C1 segment of cervical spinal cord (tissue), 14 donors: ENCODE data around the gene TMTC2.
"Not testable (repeated sequence)": the region's sequence is repeated elsewhere in the genome, so short reads cannot be mapped to it uniquely, and the experiment has no call there.

Experiments used
- DNase-seq, 14 donors: peaks; one replicate each; lab custom pipeline; 2025; lab: John Stamatoyannopoulos, UW

Gene TMTC2

GRCh38 chr12:83075471-83075870 is 388.8 kb downstream of the TMTC2 start:
- no peak for DNase-seq

DNA sequence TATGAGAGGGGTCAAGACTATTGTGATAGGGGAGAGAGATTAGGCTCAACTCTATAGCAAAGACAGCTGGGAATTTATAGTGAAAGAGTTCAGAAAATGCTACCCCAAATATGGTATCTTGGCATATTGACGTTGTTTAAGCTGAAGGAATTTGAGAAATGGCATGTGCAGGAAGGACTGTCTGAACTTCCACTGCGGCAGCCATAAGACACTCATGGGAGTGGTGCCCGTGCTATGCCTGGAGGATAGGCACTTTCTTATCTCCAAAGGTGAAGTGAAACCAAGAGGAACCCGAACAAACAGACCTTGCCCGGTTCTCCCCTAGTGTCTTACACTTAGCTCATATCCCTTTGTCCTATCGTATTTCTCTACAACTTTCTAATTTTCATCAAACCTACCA is 390.3 kb downstream of the TMTC2 start:
- DNase-seq = no peak

- no peak for DNase-seq
These were observed 396.1 kb downstream of the TMTC2 start for GRCh38 chr12:83082690-83083276.

DNA sequence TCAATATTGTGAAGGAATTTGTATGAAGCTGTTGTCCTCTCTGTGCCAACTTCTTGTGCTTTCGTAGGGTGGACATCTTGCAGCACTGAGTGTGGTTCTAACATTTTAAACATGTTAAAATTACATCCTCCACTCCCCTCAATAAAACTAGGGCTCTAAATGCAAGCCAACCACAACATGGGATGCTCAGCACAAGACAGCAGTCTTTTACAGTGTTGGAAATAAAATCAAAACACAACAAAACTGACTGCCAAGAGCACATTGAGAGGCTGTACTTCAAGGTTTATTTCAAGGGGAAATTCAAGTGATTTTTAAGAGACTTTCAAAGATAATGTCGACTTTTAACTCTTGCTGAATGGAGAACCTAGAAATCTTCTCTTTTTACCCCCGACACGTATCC is 396.9 kb downstream of the TMTC2 start:
- DNase-seq = no peak

DNA sequence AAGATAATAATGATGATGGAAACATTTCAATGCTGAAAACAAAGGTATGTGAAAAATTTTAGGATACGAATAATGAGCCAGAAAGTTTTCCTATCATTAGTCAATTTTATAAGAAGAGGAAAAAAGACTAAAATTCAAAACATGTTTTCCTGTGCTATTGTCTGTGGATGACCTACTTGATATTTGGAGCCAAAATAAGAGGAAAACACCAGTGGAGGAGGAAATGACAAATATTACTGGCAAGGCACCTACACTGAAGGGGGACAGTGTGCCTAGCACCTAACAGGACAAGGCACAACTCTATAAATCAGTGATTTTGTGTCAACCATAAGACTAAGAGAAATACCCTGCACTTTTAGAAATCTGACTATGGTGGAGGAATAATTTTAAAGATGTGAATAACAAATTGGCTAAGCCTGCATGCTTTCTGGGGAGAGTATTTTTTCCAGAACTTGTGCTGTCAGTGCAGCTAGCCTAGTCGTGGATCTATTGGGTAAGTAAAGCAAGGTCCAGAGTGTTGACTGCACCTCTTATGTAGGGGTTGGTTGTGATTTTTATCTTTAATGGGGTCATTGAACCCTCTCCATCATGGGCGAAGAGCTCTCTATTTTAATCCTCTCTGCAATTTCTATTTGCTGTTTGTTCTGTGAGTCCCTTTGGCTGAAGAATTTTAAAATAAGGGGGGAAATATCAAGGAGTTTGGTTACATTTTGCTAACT is 398.0 kb downstream of the TMTC2 start:
- DNase-seq = no peak

GRCh38 chr12:83086023-83086422 is 399.3 kb downstream of the TMTC2 start:
- no peak for DNase-seq

- DNase-seq = no peak
These were observed 402.9 kb downstream of the TMTC2 start for GRCh38 chr12:83089575-83089974.

DNA sequence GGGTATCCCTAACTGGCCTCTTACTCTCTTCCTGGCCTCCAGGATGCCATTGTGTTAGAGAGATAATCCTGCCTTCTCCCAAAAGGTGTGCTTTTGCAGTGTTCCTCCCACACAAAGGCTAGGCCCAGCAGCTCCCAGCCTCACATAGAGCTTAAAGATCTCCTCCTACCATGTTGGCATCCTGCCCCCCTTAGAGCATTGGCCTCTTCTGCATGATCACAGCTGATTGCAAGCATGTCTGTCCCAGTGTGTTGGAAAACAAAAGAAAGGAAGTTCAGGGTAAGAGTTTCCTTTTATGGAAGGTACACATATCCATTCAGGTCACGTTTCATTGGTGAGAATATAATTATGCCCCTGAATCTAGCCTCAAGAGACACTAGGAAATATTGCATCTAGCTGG is 405.4 kb downstream of the TMTC2 start:
- DNase-seq = no peak

- no peak for DNase-seq
These were observed 405.9 kb downstream of the TMTC2 start for GRCh38 chr12:83092606-83093005.

- DNase-seq = no peak
These were observed 406.7 kb downstream of the TMTC2 start for GRCh38 chr12:83093426-83093825.

- peak in 2 of 14 donors; percentile 6 to 32 for DNase-seq
These were observed 411.1 kb downstream of the TMTC2 start for GRCh38 chr12:83097643-83098342.

- DNase-seq = no peak
These were observed 412.7 kb downstream of the TMTC2 start for GRCh38 chr12:83099436-83099835.

GRCh38 chr12:83102499-83102898 is 415.8 kb downstream of the TMTC2 start:
- DNase-seq = no peak

DNA sequence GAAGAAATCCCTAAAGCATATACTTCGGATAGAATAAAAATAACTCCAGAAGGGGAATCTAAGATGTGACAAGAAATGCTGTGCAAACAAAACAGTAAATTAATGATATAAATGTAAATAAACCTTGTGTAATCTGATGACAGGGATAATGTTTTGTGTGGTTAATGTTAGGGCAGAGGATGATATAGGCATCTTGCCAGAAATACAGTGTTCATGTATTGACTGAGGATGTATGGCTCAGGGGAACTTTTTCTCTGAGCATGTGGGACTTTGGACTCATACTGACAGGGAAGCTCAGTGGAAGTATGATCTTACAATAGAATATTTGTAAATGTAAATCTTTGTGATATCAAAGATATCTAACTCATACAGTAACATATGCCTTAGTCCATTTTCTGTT is 420.2 kb downstream of the TMTC2 start:
- DNase-seq = no peak

GRCh38 chr12:83110424-83110823 is 423.7 kb downstream of the TMTC2 start:
- DNase-seq = no peak

DNA sequence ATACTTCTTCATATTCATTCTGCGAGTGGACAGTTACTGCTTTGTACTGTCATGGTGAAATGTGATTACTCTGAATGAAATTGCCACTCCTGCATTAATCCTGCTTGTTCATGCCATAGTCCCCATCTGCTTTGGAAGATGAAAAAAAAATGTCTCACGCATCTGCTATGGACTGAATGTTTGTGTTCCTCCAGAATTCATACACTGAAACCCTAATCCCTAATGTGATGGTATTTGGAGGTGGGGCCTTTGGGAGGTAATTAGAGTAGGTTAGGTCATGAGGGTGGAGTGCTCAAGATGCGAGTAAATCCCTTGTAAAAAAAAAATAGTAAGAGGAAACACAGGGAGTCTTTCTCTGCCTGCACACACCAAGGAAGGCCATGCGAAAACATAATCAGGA is 427.2 kb downstream of the TMTC2 start:
- no peak for DNase-seq

- DNase-seq = no peak
These were observed 428.3 kb downstream of the TMTC2 start for GRCh38 chr12:83114966-83115365.

- not testable (repeated sequence) for DNase-seq
These were observed 431.2 kb downstream of the TMTC2 start for GRCh38 chr12:83117926-83118325.

GRCh38 chr12:83121897-83122622 is 435.4 kb downstream of the TMTC2 start:
- peak in 4 of 14 donors; percentile 7 to 61 (median 12) for DNase-seq

- no peak for DNase-seq
These were observed 435.9 kb downstream of the TMTC2 start for GRCh38 chr12:83122623-83122934.

- no peak for DNase-seq
These were observed 436.3 kb downstream of the TMTC2 start for GRCh38 chr12:83123039-83123438.

DNA sequence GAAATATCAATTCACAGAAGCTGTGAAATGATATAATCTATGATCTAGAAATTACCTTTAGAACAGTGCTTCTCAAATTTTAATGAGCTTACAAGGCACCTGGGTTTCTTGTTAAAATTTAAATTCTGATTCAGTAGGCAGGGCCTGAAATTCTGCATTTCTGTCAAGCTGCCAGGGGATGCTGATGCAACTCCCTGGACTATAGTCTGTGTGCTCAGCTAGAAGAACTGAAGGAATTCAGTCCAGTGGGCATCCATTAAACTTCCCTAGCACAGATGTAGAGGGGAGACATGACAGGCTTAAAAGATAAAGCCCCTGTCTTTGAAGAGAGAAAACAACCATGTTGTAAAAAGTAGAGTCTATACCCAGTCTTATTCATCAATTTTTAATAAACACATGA is 441.8 kb downstream of the TMTC2 start:
- no peak for DNase-seq
